ENCODE results near the gene RBSN.

DNA sequence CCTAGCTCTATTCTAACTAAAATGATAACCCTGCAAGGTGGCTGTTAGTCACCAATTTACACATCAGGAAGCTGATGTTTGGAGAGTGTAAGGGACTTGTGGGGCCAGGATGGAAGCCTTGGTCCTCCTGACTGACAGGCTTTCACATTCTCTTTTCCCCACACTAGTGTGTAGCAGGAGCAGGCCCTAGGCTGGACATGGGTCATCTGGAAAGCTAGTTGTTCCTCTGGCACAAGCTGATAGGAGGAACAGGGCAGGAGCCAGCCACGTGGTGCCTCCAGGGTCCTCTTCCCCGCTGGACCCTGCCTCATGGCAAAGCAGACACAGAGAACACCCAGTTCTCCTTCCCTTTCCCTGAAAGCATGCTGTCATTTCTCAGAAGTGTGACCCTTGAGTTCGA, 18.1 kb upstream of the RBSN start:
- TF ChIP-seq, protein P1, sequence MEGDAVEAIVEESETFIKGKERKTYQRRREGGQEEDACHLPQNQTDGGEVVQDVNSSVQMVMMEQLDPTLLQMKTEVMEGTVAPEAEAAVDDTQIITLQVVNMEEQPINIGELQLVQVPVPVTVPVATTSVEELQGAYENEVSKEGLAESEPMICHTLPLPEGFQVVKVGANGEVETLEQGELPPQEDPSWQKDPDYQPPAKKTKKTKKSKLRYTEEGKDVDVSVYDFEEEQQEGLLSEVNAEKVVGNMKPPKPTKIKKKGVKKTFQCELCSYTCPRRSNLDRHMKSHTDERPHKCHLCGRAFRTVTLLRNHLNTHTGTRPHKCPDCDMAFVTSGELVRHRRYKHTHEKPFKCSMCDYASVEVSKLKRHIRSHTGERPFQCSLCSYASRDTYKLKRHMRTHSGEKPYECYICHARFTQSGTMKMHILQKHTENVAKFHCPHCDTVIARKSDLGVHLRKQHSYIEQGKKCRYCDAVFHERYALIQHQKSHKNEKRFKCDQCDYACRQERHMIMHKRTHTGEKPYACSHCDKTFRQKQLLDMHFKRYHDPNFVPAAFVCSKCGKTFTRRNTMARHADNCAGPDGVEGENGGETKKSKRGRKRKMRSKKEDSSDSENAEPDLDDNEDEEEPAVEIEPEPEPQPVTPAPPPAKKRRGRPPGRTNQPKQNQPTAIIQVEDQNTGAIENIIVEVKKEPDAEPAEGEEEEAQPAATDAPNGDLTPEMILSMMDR (IDR thresholded peaks at IDR 0.05): no peak
- TF ChIP-seq POLR2A (IDR thresholded peaks at IDR 0.05): no peak
